K562 (cell line): Measurements from ENCODE around the gene CBX4. TPM values are rescaled to one million over a fixed set of nuclear protein-coding genes. Genes with fewer than 3 reads are reported as not detected.

ENCODE experiments used
- E4F1 ChIP-seq: fragments of 250-450 bp; sonication (Bioruptor Pico); IDR thresholded peaks from 2 replicates; pipeline ENCODE4 v1.5.0; 2021; ENCODE audit warnings: mild to moderate bottlenecking, borderline replicate concordance
- ERF ChIP-seq: fragments of 450-650 bp; formaldehyde crosslinking; IDR thresholded peaks from 2 replicates; pipeline ENCODE4 v1.4.0; 2020; ENCODE audit warnings: mild to moderate bottlenecking, mixed read lengths
- GABPB2 ChIP-seq: fragments of 250-450 bp; sonication (Bioruptor Pico); conservative IDR thresholded peaks from 2 replicates; pipeline ENCODE4 v1.5.1; 2021; ENCODE audit warnings: mild to moderate bottlenecking
- HDAC1 ChIP-seq, 2 experiments: fragments of 450-650 bp; IDR thresholded peaks; 2 replicates each; pipeline ENCODE4 v1.6.1; 2016 to 2017; ENCODE audit warnings: inconsistent platforms in 1 of 2, mild to moderate bottlenecking in 1 of 2, moderate library complexity in 1 of 2
- KLF6 ChIP-seq: fragments of 250-450 bp; sonication (Bioruptor Pico); IDR thresholded peaks from 2 replicates; pipeline ENCODE4 v1.4.0; 2020; ENCODE audit warnings: mild to moderate bottlenecking, moderate library complexity, borderline replicate concordance
- PBX2 ChIP-seq, 2 experiments: IDR thresholded peaks in 1 of 2; conservative IDR thresholded peaks in 1 of 2; 2 replicates each; pipeline ENCODE4 v1.6.1; 2016; ENCODE audit warnings: low read depth in 2 of 2, mild to moderate bottlenecking in 1 of 2, missing compliant biosample characterization in 1 of 2, missing genetic modification characterization in 1 of 2, moderate library complexity in 1 of 2
- PHF8 ChIP-seq: fragments of 200-600 bp; sonication (generic); IDR thresholded peaks from 2 replicates; pipeline ENCODE4 v1.6.1; 2012; ENCODE audit warnings: mixed run types, mild to moderate bottlenecking, inconsistent platforms, low read length, moderate library complexity, borderline replicate concordance
- RAD51 ChIP-seq: fragments of 450-650 bp; IDR thresholded peaks from 2 replicates; pipeline ENCODE4 v1.7.1; 2016; ENCODE audit warnings: low read depth, mild to moderate bottlenecking, borderline replicate concordance
- RBBP5 ChIP-seq: fragments of 200-600 bp; sonication (generic); IDR thresholded peaks from 2 replicates; pipeline ENCODE4 v1.6.1; 2012; ENCODE audit warnings: borderline replicate concordance, mild to moderate bottlenecking, low read length, control low read depth, inconsistent platforms; ENCODE audit not compliant: insufficient read depth, poor library complexity, severe bottlenecking
- RNF219 ChIP-seq: fragments of 250-450 bp; sonication (Bioruptor Pico); IDR thresholded peaks from 2 replicates; pipeline ENCODE4 v1.5.0; 2022; ENCODE audit warnings: mild to moderate bottlenecking
- SIN3B ChIP-seq: fragments of 450-650 bp; IDR thresholded peaks from 2 replicates; pipeline ENCODE4 v1.6.1; 2017; ENCODE audit warnings: low read depth, mild to moderate bottlenecking, moderate library complexity
- TEAD1 ChIP-seq, 2 experiments: fragments of 450-650 bp in 1 of 2; sonication (generic) in 1 of 2; formaldehyde crosslinking; IDR thresholded peaks; 2 replicates each; pipeline versions ENCODE4 v1.4.0 to v1.8.0; 2020 to 2022; ENCODE audit warnings: mild to moderate bottlenecking in 2 of 2, missing genetic modification reagents in 1 of 2
- TRIM24 ChIP-seq, 2 experiments: fragments of 450-650 bp; IDR thresholded peaks; 2 replicates each; pipeline ENCODE4 v1.6.1; 2016
- USF2 ChIP-seq: sonication (generic); formaldehyde crosslinking; IDR thresholded peaks from 2 replicates; pipeline ENCODE4 v1.5.0; 2020; ENCODE audit warnings: missing genetic modification reagents
- ZNF280A ChIP-seq: fragments of 450-650 bp; IDR thresholded peaks from 2 replicates; pipeline ENCODE4 v1.6.1; 2018; ENCODE audit warnings: mild to moderate bottlenecking, low read depth; ENCODE audit not compliant: partially characterized antibody
- polyA plus RNA-seq, 8 experiments: library from polyadenylated mRNA; depleted of rRNA in 4 of 8; stranded (reverse) in 5 of 8; unstranded in 3 of 8; fragments of >200 nt; fragmentation: Nextera tagmentation in 2 of 8; fragmentation: Illumina TruSeq in 1 of 8; extraction: Ambion mirVana in 2 of 8; extraction: Trizol in 1 of 8; gene quantifications; 2 replicates each; pipeline versions ENCODE4 v1.2.1 to v1.2.3, GENCODE V29; 2011 to 2014; ENCODE audit warnings: inconsistent platforms in 1 of 8, missing spikeins in 1 of 8
- total RNA-seq, 7 experiments: library from RNA; depleted of rRNA in 6 of 7; stranded (reverse); fragments of >200 nt in 6 of 7; fragmentation: Illumina TruSeq in 2 of 7; extraction: Trizol in 2 of 7; gene quantifications; 2 replicates each; pipeline versions ENCODE4 v1.2.1 to v1.2.3, GENCODE V29; 2011 to 2021; ENCODE audit warnings: low replicate concordance in 1 of 7

CBX4 gene
- total and polyA plus RNA-seq, 9 of the 15 experiments (the other 6 are each of a cell fraction or from before 2014, with no cell fraction given) = 0.98 to 50.5 (median 10.0) TPM

GRCh38 chr17:79796763-79797491 is 42.3 kb downstream of the CBX4 start, which contains the start of gene CBX8 (continued):
- TF ChIP-seq PBX2 (CRISPR knock-in tag; IDR thresholded peaks at IDR 0.05; ENCODE audit: low read depth) = peak; percentile 63
- TF ChIP-seq PBX2 (tag; conservative IDR thresholded peaks at IDR 0.05; ENCODE audit: low read depth) = peak; percentile 85
- peak; percentile 48 to 75; a peak in 2 of 4 replicates for TF ChIP-seq TEAD1 (CRISPR knock-in tag; IDR thresholded peaks at IDR 0.05)
- TF ChIP-seq ERF (CRISPR knock-in tag) = no peak
- no peak for TF ChIP-seq RNF219 (CRISPR knock-in tag)
- TF ChIP-seq ZNF280A = no peak
- TF ChIP-seq USF2 (CRISPR knock-in tag) = peak; percentile 68
- TF ChIP-seq E4F1 = no peak
- TF ChIP-seq GABPB2 = no peak
- TF ChIP-seq HDAC1 (IDR thresholded peaks at IDR 0.05) = peak in 1 of 2 experiments; percentile 39; a peak in 1 of 4 replicates
- peak; percentile 57; the same call in 1 of the 2 replicates for TF ChIP-seq RAD51
- no peak for TF ChIP-seq RBBP5
- TF ChIP-seq KLF6 (CRISPR knock-in tag) = 0 out of 2 replicates have a peak, but pooled peaks have one; percentile 17
- TF ChIP-seq SIN3B = no peak
- peak; percentile 83; the same call in 1 of the 2 replicates for TF ChIP-seq PHF8
- 0 out of 4 replicates have a peak, but pooled peaks of 1 of the 2 experiments have one; percentile 22 for TF ChIP-seq TRIM24 (IDR thresholded peaks at IDR 0.05)
